ENCODE data around the gene CST5.
"Not testable (repeated sequence)": the region's sequence is repeated elsewhere in the genome, so short reads cannot be mapped to it uniquely, and the experiment has no call there.

DNA sequence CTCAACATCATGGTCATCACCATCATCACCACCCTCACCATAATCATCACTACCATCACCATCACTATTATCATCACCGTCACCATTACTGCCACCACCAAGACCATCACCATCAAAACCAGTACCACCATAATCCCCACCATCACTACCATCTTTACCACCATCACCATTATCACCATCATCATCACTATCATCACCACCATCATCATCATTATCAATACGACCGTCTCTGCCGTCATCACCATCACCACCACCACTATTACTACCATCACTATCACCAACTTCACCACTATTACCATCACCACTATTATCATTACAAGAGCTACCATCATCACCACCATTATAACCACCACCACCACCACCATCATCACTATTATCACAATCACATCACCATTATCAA lies 11.3 kb upstream of the CST5 start:
- TF ChIP-seq YY1 (IDR thresholded peaks at IDR 0.05; ENCODE audit: insufficient read depth, insufficient read length); ZNF274 (IDR thresholded peaks at IDR 0.05; ENCODE audit: low read depth, low read length): not testable (repeated sequence)

Measured in NT2/D1 (cell line).